ENCODE measurements around the gene LAMA2.

DNA sequence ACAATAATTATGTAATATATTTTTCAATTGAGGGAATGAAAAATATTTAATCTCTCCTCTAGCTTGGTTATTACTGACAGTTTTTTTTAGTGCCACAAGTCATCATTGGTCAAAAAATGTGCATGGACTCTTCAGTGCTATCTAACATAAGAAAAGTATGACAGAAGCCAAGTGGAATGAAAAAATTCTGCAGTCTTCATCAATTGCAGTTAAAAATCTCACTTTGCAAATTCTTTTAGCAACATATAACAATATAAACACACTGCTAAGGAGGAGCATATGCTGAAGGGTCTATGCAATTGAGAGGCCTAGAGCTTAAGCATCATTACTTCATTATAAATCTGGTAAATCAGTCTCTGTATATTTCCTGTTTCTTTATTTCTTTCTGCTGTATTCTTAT is 652.0 kb downstream of the LAMA2 start:
- TF ChIP-seq POLR2A (IDR thresholded peaks at IDR 0.05) = no peak
- TF ChIP-seq CTCF (IDR thresholded peaks at IDR 0.05) = no peak

Data from testis (tissue), 2 donors.